Measurements from ENCODE around the gene PARP12. TPM values are rescaled to one million over a fixed set of nuclear protein-coding genes. Genes with fewer than 3 reads are reported as not detected.
A peak's percentile ranks its signal among the peaks of the same experiment; 100 is the strongest.

PARP12 gene
- total RNA-seq, 1 experiment from 2014 or later: 14.6 TPM

DNA sequence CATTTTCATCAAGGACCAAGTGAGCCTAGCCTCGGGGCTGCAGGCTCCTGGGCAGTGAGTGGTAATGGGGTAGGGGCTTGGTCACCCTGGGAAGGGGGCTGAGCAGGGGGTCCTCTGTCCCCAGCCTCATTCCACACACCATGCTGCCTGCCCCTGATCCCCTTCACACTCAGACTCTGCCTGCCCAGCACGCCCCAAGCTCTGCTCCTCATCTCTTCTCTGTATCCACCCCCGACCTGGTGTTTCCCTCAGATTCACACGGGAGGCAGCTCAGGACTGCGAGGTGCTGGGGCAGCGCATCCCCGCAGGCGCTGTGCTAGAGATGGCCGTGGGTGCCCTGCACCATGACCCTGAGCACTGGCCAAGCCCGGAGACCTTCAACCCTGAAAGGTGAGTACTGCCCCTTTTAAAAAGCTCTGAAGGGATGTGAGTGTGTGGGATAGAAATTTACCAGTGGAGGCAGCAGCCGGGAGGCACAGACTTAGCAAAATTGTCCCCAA, 47.2 kb downstream of the PARP12 start:
- no peak for DNase-seq (ENCODE audit: low read depth)

DNA sequence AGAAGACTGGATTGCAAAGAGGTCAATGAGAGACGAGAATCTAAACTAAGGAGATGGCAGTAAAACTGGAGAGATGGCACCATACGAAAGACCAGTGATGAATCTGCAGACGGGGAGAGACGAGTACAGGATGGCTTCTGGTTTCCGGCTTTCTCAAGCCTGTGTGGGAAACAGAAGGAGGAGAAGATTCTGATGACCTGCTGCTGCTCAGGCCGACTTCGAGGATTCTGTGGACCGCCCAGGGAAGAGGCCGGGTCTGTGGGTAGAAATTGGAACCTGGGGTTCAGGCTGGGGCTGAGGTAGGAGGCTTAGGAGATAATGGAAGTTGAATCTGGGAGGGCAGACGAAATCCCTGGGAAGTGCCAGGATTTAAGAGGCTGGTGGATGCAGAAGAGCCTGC, 48.6 kb downstream of the PARP12 start:
- no peak for DNase-seq (ENCODE audit: low read depth)

DNA sequence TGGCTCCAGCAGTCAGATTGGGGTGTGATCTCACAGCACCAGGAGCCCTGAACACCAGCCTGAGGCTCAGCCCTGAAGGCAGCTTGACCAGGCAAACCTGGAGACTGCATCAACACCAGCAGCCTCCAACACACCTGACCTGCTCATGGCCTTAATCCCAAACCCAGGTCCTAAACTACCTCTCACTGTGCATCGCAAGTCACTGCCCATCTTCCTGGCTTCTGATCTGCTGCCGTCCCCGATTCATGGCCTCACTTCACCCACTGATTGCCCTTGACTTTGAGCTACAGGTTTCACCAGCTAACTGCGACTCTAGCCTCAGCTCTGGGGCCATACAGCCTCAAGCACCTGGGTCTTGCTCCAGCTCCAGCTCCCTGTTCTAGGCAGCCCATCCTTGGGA, 49.1 kb downstream of the PARP12 start:
- DNase-seq (ENCODE audit: low read depth): no peak

DNA sequence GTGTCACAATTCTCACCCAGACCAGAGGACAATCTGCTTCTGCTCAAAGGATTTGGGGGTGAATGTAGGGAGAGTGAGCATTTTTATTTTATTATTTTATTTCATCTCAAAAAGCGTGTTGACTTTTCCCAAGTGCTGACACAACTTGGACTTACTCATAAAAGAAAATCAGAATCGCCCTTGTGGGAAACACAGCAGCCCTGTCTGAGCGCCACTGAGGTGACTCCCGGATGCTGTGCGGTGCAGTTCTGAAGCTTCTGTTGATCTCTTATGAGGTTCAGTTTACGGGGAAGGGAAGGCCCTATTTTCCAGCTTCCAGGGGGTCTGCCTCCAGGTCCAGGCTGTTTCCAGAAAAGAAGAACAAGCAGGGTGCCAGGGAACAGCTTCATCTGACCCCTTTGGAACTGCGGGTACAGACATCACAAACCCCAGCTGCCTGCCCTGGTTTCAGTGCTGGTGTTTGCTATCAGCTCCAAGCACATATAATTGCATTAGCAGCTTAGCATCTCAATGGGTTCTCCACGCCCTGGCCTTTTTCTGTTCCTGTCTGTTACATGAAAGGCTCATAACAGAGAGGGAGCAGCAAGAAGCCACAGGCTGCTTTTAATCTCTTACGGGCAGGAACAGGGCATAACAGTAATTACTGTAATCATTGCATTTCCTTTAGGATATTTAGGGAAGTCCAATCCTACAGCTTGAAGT, 52.4 kb downstream of the PARP12 start:
- no peak for DNase-seq (ENCODE audit: low read depth)

DNA sequence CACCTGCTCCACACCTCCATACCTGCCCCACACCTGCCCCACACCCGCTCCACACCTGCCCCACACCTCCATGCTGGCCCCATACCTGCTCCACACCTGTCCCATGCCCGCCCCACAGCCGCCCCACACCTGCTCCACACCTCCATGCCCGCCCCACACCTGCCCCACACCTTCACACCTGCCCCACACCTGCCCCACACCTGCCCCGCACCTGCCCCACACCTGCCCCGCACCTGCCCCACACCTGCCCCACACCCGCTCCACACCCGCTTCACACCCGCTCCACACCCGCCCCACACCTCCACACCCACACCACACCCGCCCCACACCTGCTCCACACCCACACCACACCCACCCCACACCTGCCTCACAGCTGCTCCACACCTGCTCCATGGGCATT, 53.0 kb downstream of the PARP12 start:
- DNase-seq (ENCODE audit: low read depth): no peak

DNA sequence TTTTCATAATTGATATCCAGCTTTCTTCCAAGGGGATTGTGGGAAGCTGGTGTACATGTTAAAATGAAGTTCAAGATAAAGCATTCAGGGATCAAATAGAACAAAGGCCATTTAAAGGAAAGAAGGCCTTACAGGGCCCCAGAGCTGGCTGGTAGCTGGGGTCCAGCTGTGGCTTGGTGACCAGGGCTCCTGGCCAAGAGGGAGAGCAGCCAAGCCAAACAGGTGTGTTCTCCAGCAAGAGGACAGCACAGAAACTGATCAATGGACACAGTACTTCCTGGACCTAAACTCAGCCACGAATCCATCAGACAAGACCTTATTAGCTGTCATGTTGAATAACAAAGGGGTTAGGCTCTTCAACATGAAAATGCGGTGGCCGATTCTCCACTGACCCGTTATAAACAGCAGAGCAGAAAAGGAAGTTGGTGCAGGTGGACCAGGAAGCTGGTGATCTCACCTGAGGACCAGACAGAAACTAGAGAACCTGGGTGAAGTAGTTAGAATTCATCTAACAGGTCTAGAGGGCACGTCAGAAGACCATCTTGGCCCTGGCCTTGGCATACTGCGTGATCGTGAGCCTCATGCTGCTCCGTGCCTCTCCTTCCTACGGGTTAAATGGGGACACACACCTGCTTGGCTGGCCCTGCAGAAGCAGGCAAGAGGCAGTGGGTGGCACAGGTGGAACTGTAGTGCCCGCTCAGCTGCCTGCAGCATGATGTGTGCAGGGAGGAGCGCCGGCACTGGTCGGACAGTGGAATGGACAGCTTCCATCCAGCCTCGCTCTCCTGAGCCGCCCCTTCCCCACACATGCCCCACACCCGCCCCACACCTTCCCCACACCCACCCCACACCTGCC, 53.8 kb downstream of the PARP12 start:
- no peak for DNase-seq (ENCODE audit: low read depth)

DNA sequence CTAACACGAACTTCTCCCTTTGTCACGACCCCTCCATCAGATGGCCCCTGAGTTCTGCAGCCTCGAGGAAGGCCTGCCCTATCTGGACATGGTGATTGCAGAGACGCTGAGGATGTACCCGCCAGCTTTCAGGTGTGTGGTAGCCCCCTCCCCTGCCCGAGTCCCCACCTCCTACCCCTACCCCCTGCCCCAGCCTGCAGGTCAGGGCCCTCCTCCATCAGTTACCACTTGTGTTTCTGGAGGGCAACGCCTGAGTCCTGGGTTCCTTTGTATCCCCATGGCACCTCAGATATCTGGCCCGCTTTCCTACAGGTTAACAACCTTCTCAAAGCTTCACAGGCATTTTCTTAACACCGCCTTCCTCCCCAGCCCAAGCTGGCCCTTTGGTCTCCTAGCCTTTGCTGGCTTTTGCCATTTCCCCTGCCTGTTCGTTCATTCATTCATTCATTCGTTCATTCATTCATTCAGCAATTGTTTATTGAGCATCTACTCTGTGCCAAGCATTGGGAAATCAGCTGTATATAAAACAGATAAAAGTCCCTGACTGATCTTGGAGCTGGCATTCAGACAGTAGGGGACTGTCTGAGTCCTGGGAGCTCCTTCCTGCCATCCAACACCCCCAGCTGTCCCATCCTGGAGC, 55.6 kb downstream of the PARP12 start:
- DNase-seq (ENCODE audit: low read depth): no peak

DNA sequence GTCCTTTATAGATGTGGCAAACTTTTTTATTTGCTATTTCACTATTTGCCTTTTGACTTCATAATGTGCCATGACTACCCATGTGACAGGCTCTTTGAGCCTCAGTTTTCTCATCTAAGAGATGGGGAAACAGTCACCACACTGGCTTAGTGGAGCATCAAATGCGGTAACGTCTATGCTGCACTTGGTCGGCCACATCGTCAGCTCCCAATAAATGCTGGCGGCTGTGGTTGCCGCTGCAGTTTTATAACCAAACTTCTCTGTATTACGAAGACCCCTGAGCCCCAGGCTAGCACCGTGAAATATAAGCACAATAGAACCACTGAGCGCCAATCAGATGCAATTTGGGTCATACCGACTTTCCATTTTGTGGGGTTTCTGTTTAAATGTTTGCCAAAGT, 56.2 kb downstream of the PARP12 start:
- DNase-seq (ENCODE audit: low read depth): no peak

DNA sequence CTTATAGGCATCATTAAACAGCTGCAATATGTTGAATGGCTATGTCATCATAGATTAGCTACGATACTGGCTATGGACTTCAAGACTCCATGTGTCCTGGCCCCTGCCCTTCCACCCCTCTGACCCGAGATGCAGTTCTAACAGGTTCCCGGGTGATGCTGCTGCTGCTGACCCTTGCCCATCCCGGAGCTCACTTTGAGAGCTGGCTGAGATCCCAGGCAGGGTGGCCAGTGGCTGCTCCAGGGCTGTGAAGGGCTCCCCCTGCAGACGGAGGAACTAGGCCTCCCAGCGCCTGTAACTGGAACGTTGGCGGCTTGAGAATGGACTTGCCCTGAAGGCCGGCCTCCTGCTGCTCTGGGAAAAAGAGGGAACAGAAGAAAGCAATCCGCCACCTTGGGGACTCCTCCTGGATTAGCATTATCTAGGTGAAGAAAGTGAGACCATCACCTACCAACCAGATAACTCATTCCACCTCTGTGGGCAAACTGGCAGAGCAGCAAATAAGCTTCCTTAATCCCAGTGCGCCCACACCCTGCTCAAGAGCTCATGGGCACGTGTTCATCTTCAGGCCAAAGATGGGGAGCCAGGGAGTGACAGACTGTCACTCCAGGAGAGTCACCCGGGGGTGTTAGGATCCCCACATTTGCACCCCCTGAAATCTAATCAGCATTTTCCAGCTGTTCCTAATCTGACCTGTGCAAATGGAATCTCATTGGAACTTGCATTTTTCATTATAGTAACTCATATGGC, 56.8 kb downstream of the PARP12 start:
- peak; percentile 26 for DNase-seq (ENCODE audit: low read depth)

DNA sequence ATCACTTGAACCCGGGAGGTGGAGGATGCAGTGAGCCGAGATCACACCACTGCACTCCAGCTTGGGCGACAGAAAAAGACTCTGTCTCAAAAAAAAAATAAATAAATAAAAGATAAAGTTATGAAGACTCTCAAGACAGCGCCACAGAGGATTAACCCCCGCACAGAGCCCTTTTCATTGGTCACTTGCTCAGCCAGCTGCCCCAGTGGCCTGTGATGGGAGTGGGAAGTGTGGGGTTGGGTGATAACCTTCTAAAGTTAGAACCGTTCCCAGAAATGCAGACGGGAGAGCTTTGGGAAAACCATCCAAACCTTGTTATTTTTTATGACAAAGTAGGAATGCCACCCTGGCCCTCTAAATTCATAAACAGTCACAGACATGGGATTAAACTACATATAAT, 57.4 kb downstream of the PARP12 start:
- DNase-seq (ENCODE audit: low read depth): no peak

DNA sequence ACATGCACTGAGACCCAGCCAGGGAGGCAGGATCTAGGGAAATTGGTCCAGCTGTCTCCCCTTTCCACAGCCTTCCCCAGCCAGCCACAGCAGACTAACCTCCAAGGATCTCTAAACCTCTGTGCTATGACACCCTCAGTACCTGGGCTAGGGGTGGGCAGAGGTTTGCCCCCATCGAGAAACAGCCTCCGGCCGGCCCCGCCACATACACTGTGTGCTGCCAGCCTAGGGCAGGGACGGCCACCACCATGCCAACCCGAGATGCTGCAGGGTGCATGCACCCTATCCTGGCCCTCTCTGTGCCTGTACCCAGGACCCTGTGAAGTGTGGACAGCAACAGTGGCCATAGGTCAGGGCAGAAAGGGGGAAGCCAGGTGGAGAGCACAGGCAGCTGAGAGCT, 58.1 kb downstream of the PARP12 start:
- no peak for DNase-seq (ENCODE audit: low read depth)

DNA sequence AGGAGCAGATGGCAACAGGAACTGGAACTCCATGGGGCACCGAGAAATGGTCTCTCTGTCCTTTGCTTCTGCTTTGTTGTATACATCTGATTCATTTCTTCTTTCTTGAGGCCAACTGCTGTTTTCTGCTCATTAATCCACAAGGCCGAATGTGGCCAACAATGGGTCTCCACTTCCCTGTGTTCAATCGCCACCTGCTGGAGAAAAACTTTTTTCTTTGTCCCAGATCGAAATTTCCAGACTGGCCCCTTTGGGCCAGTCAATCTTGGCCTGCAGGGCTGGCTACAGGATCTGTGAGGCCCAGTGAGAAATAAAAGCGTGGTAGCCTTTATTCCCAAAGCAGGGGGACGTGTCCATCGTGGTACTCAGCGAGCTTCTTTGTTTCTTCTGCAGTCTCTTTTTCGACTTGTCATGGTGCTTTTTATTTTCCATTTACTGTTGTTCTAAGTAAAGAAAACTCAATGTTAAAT, 58.8 kb downstream of the PARP12 start:
- DNase-seq (ENCODE audit: low read depth): peak; percentile 76

DNA sequence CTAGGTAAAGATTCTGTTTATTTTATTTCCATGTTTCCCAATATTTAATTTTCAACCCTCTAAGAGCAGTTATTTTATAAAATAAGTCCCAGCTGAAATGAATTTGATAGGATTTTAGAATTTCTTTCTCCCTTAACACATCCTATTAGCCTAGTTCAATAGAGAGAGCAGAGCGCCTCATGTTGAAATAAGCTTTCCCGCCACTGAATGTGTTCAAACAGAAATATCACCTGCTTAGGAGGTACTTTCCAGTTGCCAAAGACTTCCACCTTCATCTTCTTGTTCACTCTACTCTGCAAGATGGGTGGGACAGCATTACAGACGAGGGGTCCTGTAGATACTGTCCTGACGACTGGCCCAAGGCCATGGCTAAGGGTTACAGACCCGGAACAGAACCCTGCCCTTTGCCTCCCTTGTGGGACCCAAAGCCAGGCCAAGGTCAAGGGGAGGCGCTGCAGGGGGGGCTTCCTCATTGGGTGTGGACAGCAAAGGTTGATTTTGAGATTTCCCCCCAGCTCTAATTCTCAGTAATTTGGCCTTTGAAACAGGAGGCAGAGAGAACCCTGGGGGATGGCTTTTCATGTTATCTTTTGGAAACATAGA, 62.0 kb downstream of the PARP12 start:
- DNase-seq (ENCODE audit: low read depth): no peak

DNA sequence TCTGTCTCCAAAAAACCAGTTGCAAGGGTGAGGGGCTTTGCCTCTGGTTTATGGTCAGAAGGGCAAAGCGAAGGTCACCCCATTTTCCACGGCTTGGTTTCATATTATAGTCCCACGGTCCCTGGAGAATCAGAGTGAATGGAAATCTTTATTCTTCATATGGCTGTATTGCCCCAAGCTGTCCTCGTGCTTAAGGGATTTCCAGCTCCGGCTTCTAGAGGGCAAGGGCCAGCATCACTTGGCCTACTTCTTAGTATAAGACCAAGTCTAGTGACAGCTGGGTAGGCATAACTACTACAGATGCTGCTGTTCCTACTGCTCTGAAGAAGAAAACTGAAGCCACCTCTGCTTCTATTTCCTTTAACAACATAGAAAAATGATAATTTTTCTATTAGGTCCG, 63.2 kb downstream of the PARP12 start:
- DNase-seq (ENCODE audit: low read depth): no peak

DNA sequence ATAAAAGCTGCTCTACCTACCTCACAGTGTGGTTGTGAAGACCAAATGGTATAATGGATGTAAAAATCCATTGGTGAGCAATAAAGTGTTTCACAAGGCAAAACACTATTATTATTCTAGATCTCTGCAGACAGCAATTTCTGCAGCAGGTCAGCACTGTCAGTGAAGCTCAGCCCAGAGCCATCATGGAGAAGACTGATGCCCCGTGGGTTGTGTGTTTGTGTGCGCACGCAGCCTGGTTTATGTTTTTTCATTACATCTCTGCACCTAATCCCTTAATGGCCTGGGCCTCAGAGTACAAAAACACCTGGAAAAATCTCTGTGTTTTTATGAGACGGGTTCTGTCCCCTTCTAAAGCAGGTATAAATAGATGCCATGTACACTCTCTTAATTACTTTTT, 64.2 kb downstream of the PARP12 start:
- no peak for DNase-seq (ENCODE audit: low read depth)

DNA sequence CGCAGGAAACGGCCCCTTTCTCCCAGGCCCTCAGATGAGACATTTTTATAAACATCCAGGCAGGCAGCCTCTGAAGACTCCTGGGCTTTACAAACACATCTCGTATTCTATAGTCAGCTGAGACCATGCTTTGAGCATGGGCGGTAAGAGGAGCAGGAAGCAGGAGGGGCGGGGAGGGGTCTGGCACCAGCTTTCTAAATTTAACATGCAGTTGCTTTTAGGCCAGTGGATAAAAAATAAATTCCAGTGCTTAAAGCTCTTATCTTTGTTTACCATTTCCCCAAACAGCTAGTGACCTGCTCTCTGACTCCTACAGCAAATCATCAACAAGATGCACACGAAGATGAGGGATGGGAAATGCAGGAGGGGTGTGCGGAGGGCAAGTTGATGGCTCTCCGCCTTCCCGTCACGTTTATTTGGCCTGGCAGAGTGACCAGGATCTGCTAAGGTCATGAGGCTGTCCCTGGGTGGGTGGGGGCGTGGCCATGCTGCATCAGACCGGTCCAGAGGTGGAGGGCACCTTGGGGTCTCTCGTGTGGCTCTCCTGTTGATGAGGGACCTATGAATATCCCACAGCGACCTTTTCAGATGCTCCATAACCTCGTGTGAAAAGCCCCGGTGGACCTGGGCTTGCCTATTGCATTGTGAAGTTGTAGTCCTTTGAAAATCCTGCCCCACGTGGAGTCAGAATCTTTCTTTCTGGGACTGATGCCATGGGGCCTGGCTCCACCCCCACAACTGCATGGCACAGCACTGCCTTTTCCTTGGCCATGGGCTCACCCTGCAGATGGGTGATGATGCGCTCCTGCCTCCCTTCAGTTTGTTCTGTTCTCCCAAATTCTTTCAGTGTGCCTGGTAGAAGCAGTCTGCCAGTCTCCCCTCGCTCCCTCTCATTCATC, 67.5 kb downstream of the PARP12 start:
- DNase-seq (ENCODE audit: low read depth): peak; percentile 67

DNA sequence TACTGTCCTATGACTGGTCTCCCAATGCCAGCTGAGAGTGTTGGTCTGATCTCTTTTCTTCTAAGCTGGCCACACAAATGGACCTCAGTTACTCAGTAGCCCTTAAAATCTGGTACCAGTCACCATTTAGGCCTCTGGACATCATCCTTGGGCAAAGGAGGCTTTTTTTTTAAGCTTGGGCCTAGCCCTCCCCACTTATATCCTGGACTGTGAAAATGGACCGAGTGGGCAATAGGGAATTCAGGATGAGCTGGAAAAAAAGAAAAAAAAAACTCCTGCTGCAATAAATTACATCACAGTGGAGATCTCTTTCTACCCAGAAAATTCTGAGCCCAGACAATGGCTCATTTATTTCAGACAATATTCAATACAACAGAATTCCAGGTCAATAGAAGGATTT, 68.4 kb downstream of the PARP12 start:
- no peak for DNase-seq (ENCODE audit: low read depth)

DNA sequence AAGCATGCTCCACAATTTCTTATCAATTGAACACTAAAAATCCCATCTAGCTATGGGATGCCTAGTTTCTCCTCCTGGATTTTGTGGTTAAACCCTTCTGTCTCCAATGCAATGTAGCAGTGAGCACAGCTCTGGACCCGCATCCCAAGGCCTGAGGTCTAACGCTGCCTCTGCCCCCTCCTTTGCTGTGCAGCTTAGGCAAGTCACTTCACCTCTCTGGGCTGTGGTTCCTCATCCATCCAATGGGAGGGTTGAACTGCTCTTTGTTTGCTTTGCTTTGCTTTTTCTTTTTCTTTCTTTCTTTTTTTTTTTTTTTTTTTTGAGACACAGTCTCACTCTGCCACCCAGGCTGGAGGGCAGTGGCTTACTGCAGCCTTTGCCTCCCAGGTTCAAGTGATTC, 69.2 kb downstream of the PARP12 start:
- DNase-seq (ENCODE audit: low read depth): no peak

DNA sequence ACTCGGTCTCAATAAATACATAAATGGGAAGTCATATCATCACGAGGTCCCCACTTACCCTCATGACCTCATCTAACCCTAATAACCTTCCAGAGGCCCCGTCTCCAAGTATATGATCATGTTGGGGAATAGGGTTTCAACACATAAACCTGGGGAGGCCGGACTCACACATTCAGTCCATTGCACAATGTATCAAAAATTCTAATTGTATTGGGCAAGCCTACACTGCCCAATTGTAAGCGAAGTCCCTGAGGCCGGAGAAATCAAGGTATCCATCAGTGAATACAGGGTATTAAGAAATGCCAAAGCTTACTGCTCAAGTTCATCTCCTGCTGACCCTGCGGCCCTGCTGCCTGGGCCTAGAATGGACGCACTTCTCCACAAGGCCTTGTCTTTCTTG, 69.6 kb downstream of the PARP12 start:
- no peak for DNase-seq (ENCODE audit: low read depth)

Data from LHCN-M2 (cell line).